Measurements from ENCODE around the gene SLMAP. TPM values are rescaled to one million over a fixed set of nuclear protein-coding genes. Genes with fewer than 3 reads are reported as not detected.

Gene SLMAP, protein sequence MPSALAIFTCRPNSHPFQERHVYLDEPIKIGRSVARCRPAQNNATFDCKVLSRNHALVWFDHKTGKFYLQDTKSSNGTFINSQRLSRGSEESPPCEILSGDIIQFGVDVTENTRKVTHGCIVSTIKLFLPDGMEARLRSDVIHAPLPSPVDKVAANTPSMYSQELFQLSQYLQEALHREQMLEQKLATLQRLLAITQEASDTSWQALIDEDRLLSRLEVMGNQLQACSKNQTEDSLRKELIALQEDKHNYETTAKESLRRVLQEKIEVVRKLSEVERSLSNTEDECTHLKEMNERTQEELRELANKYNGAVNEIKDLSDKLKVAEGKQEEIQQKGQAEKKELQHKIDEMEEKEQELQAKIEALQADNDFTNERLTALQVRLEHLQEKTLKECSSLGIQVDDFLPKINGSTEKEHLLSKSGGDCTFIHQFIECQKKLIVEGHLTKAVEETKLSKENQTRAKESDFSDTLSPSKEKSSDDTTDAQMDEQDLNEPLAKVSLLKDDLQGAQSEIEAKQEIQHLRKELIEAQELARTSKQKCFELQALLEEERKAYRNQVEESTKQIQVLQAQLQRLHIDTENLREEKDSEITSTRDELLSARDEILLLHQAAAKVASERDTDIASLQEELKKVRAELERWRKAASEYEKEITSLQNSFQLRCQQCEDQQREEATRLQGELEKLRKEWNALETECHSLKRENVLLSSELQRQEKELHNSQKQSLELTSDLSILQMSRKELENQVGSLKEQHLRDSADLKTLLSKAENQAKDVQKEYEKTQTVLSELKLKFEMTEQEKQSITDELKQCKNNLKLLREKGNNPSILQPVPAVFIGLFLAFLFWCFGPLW
- total RNA-seq (2014; rRNA removed; shearing (Covaris generic)) (61.2 and 73.0 TPM in 2 replicates), polyA plus RNA-seq (2016; fragmentation: Nextera tagmentation; extraction: Ambion mirVana) (27.3 and 32.1 TPM in 2 replicates)
- long read RNA-seq, partial matches to known transcripts = 20 of 23 reads
- long read RNA-seq, other reads (novel, unspliced or antisense) = 3 of 23 reads

DNA sequence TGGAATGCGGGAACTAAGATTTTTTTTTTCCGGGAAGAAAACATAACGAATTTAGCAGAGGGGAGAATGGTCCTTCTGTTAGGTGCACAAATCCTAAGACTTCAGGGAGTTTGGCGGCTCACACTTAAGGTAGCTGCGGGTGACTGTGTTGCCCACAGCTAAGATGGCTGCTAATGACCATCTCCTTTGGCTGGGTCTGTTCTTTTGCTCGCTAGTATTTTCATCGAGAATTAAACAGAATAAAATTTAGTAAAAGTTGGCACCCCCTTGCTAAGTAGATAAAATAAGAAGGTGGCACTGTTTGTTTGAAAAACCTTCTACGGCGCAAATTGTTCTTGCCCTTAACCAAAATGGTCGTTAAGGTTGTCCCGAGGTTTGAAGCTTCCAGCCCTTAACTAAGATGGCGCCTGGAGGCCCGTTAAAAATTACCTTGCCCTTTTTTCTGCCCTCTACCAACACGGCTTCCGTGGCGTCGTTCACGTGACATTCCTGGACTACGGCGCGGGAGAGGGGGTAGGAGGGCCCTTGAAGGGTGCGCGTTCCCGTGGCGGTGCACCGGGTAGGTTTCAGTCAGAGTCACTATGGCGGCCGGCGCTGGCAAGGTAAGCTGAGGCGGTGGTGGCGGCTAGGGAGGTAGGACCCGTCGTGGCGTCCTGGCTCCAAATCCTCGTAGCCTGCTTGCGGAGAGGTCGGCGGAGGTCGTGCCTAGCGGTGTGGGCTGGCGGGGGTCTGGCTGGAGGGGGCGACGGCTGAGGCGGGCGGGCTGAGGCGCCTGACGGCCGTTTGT lies at the start of gene SLMAP:
Gene SLMAP, plus strand, starts transcription at position 569 of the 787 bp plus-strand sequence. CDS start 1,343 bp downstream, outside the sequence.
- DNase-seq (ENCODE audit: low spot score) (peak; percentile 98), ATAC-seq (peak; percentile 90)
- peak within 1 kb of the TSS; percentile 88 for H3K27ac ChIP-seq (ENCODE audit: low read depth)
- no peaks in the 10 kb centered on the region for H3K36me3 ChIP-seq (ENCODE audit: insufficient read depth)
- H3K27ac Mint-ChIP-seq = peak within 1 kb of the TSS; percentile 99
- peak within 1 kb of the TSS; percentile 58 for H3K4me3 ChIP-seq
- H3K27me3 ChIP-seq (ENCODE audit: insufficient read depth) = no peaks in the 10 kb centered on the region
- peaks cover 24% of the 10 kb centered on the region for H4K20me1 ChIP-seq (replicated peaks; ENCODE audit: insufficient read depth)
- H3K36me3 Mint-ChIP-seq (ENCODE audit: low read depth) = peaks cover 24% of the 10 kb centered on the region
- no peaks in the 10 kb centered on the region for H3F3A ChIP-seq (replicated peaks; ENCODE audit: low read depth)
- H3K4me1 Mint-ChIP-seq = peaks cover 7% of the 10 kb centered on the region; the same call in 2 of the 3 replicates
- H3K79me2 ChIP-seq (replicated peaks; ENCODE audit: insufficient read depth) = peaks cover 41% of the 10 kb centered on the region
- peak within 1 kb of the TSS; percentile 97 for H3K4me3 Mint-ChIP-seq
- H3K9me2 ChIP-seq (ENCODE audit: insufficient read depth) = no peaks in the 10 kb centered on the region
- no peaks in the 10 kb centered on the region; the same call in 2 of the 3 replicates for H3K9me3 Mint-ChIP-seq
- peaks cover 8% of the 10 kb centered on the region for H3K4me1 ChIP-seq (ENCODE audit: insufficient read depth)
- H3K4me2 ChIP-seq = peak within 1 kb of the TSS; percentile 81
- H2AFZ ChIP-seq = peak within 1 kb of the TSS; percentile 77; the same call in 1 of the 2 replicates
- H3K27me3 Mint-ChIP-seq (ENCODE audit: insufficient read depth, low read depth, poor library complexity) = peaks cover 3% of the 10 kb centered on the region
- TF ChIP-seq ZNF331 (CRISPR knock-in tag; IDR thresholded peaks at IDR 0.05; ENCODE audit: low read depth) = no peak
- TF ChIP-seq ETS1 (IDR thresholded peaks at IDR 0.05) = peak; percentile 98
- TF ChIP-seq POLR2AphosphoS5 (IDR thresholded peaks at IDR 0.05; ENCODE audit: low read depth) = peak; percentile 94
- TF ChIP-seq STAT1 (IDR thresholded peaks at IDR 0.05; ENCODE audit: unreplicated experiment) = no peak
- TF ChIP-seq REST (IDR thresholded peaks at IDR 0.05; ENCODE audit: unreplicated experiment) = no peak
- no peak for TF ChIP-seq NANOG (IDR thresholded peaks at IDR 0.05; ENCODE audit: borderline replicate concordance)
- peak; percentile 72 for TF ChIP-seq ZNF114 (CRISPR knock-in tag; IDR thresholded peaks at IDR 0.05)
- no peak for TF ChIP-seq ZNF462 (CRISPR knock-in tag; IDR thresholded peaks at IDR 0.05)
- peak; percentile 71 for TF ChIP-seq CREB1 (CRISPR knock-in tag; IDR thresholded peaks at IDR 0.05; ENCODE audit: low read depth)
